ENCODE measurements around the gene EPN1. TPM values are rescaled to one million over a fixed set of nuclear protein-coding genes. Genes with fewer than 3 reads are reported as not detected.

EPN1 gene
- total and polyA plus RNA-seq, 2 of the 8 experiments (the other 6 are each of a cell fraction or from before 2014, with no cell fraction given) = 49.6 to 200 TPM

GRCh38 chr19:55661826-55662225, 13.2 kb upstream of the EPN1 start (continued):
- TF ChIP-seq, protein P1, sequence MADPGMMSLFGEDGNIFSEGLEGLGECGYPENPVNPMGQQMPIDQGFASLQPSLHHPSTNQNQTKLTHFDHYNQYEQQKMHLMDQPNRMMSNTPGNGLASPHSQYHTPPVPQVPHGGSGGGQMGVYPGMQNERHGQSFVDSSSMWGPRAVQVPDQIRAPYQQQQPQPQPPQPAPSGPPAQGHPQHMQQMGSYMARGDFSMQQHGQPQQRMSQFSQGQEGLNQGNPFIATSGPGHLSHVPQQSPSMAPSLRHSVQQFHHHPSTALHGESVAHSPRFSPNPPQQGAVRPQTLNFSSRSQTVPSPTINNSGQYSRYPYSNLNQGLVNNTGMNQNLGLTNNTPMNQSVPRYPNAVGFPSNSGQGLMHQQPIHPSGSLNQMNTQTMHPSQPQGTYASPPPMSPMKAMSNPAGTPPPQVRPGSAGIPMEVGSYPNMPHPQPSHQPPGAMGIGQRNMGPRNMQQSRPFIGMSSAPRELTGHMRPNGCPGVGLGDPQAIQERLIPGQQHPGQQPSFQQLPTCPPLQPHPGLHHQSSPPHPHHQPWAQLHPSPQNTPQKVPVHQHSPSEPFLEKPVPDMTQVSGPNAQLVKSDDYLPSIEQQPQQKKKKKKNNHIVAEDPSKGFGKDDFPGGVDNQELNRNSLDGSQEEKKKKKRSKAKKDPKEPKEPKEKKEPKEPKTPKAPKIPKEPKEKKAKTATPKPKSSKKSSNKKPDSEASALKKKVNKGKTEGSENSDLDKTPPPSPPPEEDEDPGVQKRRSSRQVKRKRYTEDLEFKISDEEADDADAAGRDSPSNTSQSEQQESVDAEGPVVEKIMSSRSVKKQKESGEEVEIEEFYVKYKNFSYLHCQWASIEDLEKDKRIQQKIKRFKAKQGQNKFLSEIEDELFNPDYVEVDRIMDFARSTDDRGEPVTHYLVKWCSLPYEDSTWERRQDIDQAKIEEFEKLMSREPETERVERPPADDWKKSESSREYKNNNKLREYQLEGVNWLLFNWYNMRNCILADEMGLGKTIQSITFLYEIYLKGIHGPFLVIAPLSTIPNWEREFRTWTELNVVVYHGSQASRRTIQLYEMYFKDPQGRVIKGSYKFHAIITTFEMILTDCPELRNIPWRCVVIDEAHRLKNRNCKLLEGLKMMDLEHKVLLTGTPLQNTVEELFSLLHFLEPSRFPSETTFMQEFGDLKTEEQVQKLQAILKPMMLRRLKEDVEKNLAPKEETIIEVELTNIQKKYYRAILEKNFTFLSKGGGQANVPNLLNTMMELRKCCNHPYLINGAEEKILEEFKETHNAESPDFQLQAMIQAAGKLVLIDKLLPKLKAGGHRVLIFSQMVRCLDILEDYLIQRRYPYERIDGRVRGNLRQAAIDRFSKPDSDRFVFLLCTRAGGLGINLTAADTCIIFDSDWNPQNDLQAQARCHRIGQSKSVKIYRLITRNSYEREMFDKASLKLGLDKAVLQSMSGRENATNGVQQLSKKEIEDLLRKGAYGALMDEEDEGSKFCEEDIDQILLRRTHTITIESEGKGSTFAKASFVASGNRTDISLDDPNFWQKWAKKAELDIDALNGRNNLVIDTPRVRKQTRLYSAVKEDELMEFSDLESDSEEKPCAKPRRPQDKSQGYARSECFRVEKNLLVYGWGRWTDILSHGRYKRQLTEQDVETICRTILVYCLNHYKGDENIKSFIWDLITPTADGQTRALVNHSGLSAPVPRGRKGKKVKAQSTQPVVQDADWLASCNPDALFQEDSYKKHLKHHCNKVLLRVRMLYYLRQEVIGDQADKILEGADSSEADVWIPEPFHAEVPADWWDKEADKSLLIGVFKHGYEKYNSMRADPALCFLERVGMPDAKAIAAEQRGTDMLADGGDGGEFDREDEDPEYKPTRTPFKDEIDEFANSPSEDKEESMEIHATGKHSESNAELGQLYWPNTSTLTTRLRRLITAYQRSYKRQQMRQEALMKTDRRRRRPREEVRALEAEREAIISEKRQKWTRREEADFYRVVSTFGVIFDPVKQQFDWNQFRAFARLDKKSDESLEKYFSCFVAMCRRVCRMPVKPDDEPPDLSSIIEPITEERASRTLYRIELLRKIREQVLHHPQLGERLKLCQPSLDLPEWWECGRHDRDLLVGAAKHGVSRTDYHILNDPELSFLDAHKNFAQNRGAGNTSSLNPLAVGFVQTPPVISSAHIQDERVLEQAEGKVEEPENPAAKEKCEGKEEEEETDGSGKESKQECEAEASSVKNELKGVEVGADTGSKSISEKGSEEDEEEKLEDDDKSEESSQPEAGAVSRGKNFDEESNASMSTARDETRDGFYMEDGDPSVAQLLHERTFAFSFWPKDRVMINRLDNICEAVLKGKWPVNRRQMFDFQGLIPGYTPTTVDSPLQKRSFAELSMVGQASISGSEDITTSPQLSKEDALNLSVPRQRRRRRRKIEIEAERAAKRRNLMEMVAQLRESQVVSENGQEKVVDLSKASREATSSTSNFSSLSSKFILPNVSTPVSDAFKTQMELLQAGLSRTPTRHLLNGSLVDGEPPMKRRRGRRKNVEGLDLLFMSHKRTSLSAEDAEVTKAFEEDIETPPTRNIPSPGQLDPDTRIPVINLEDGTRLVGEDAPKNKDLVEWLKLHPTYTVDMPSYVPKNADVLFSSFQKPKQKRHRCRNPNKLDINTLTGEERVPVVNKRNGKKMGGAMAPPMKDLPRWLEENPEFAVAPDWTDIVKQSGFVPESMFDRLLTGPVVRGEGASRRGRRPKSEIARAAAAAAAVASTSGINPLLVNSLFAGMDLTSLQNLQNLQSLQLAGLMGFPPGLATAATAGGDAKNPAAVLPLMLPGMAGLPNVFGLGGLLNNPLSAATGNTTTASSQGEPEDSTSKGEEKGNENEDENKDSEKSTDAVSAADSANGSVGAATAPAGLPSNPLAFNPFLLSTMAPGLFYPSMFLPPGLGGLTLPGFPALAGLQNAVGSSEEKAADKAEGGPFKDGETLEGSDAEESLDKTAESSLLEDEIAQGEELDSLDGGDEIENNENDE (IDR thresholded peaks at IDR 0.05; ENCODE audit: insufficient replicate concordance, low read length) = no peak
- TF ChIP-seq TAF7 (optimal IDR thresholded peaks at IDR 0.05; ENCODE audit: borderline replicate concordance, low read depth, low read length) = no peak
- TF ChIP-seq HDAC2 (IDR thresholded peaks at IDR 0.05; ENCODE audit: borderline replicate concordance in 1 of 2, low read depth in 2 of 2, low read length in 2 of 2) = no peak
- no peak for TF ChIP-seq TEAD4 (IDR thresholded peaks at IDR 0.05; ENCODE audit: low read depth, low read length)
- no peak for TF ChIP-seq RBBP5 (IDR thresholded peaks at IDR 0.05; ENCODE audit: borderline replicate concordance, low read depth, low read length)
- no peak for TF ChIP-seq BRCA1 (IDR thresholded peaks at IDR 0.05; ENCODE audit: low read depth, low read length)
- TF ChIP-seq, protein P2, sequence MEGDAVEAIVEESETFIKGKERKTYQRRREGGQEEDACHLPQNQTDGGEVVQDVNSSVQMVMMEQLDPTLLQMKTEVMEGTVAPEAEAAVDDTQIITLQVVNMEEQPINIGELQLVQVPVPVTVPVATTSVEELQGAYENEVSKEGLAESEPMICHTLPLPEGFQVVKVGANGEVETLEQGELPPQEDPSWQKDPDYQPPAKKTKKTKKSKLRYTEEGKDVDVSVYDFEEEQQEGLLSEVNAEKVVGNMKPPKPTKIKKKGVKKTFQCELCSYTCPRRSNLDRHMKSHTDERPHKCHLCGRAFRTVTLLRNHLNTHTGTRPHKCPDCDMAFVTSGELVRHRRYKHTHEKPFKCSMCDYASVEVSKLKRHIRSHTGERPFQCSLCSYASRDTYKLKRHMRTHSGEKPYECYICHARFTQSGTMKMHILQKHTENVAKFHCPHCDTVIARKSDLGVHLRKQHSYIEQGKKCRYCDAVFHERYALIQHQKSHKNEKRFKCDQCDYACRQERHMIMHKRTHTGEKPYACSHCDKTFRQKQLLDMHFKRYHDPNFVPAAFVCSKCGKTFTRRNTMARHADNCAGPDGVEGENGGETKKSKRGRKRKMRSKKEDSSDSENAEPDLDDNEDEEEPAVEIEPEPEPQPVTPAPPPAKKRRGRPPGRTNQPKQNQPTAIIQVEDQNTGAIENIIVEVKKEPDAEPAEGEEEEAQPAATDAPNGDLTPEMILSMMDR (IDR thresholded peaks at IDR 0.05; ENCODE audit: control extremely low read depth in 1 of 3, insufficient read depth in 1 of 3, low read depth in 1 of 3, low read length in 3 of 3) = no peak
- TF ChIP-seq CHD1 (IDR thresholded peaks at IDR 0.05; ENCODE audit: low read depth, low read length) = no peak

Measured in H1 (cell line).